Measurements from ENCODE around the gene SPEG. TPM values are rescaled to one million over a fixed set of nuclear protein-coding genes. Genes with fewer than 3 reads are reported as not detected.

SPEG gene
- polyA plus RNA-seq, 3 donors = not detected

- WGBS (ENCODE audit: insufficient coverage) = 79% methylated on average over 8 of the region's 10 CpGs
- Histone ChIP-seq H3K9ac (ENCODE audit: insufficient read depth, low read length, poor library complexity, severe bottlenecking) (no peak overlapping the region), H3K27ac (ENCODE audit: low read depth in 1 of 2, low read length in 2 of 2) (no peak overlapping the region), H3K4me1 (ENCODE audit: control insufficient read depth in 1 of 2, insufficient read depth in 2 of 2, low read length in 2 of 2) (no peaks in the 10 kb centered on the region), H3K79me2 (ENCODE audit: insufficient read depth, low read length) (no peaks in the 10 kb centered on the region), H3K4me3 (replicated peaks in 1 of 3; ENCODE audit: low read depth in 2 of 3, low read length in 3 of 3) (no peak overlapping the region), H2AFZ (ENCODE audit: insufficient read depth, low read depth, low read length, poor library complexity, severe bottlenecking) (no peak overlapping the region), H4K20me1 (ENCODE audit: insufficient read depth, low read length) (no peaks in the 10 kb centered on the region), H3K9me3 (replicated peaks in 1 of 2; ENCODE audit: control insufficient read depth in 1 of 2, insufficient read depth in 1 of 2, low read length in 2 of 2) (peaks cover 0 to 13% of the 10 kb centered on the region in 2 donors), H3K4me2 (replicated peaks; ENCODE audit: extremely low read depth, low read length, poor library complexity, severe bottlenecking) (no peak overlapping the region), H3K36me3 (replicated peaks in 1 of 2; ENCODE audit: control insufficient read depth in 1 of 2, insufficient read depth in 2 of 2, low read length in 2 of 2) (no peaks in the 10 kb centered on the region), H3K27me3 (ENCODE audit: control insufficient read depth in 2 of 2, insufficient read depth in 2 of 2, low read length in 2 of 2) (peaks cover 26 to 74% of the 10 kb centered on the region in 2 donors)
- no peak for TF ChIP-seq CTCF (IDR thresholded peaks at IDR 0.05)
- Mint-ChIP-seq H3K4me3 (no peak overlapping the region), H3K9me3 (peaks cover 0 to 15% (median 3%) of the 10 kb centered on the region in 7 donors), H3K27me3 (ENCODE audit: low read depth in 3 of 3) (peaks cover 68 to 88% (median 68%) of the 10 kb centered on the region in 3 donors), H3K27ac (peak overlapping the region in 1 of 7 donors; percentile 31), H3K36me3 (peaks cover 0 to 8% of the 10 kb centered on the region in 2 donors), H3K4me1 (peaks cover 5% of the 10 kb centered on the region)
- DNase-seq = no peak
- intact Hi-C loops (cut with micrococcal nuclease) = no loop called here
Measured at GRCh38 chr2:219517954-219518778, 83.5 kb downstream of the SPEG start.

- peaks cover 2% of the 10 kb centered on the region for H3K4me1 Mint-ChIP-seq
- H3K27me3 Mint-ChIP-seq (ENCODE audit: low read depth in 3 of 3) = peaks cover 68 to 87% (median 68%) of the 10 kb centered on the region in 3 donors
- no peaks in the 10 kb centered on the region for H4K20me1 ChIP-seq (ENCODE audit: insufficient read depth, low read length)
- H3K36me3 Mint-ChIP-seq = peaks cover 0 to 6% of the 10 kb centered on the region in 2 donors
- DNase-seq = no peak
- WGBS (ENCODE audit: insufficient coverage) = 98% methylated on average over 7 of the region's 9 CpGs
- peaks cover 33 to 74% of the 10 kb centered on the region in 2 donors for H3K27me3 ChIP-seq (ENCODE audit: control insufficient read depth in 2 of 2, insufficient read depth in 2 of 2, low read length in 2 of 2)
- H3K9ac ChIP-seq (ENCODE audit: insufficient read depth, low read length, poor library complexity, severe bottlenecking) = no peak overlapping the region
- H3K9me3 Mint-ChIP-seq = peaks cover 0 to 11% (median 0%) of the 10 kb centered on the region in 7 donors
- H3K79me2 ChIP-seq (ENCODE audit: insufficient read depth, low read length) = no peaks in the 10 kb centered on the region
- no peak overlapping the region for H3K4me3 ChIP-seq (replicated peaks in 1 of 3; ENCODE audit: low read depth in 2 of 3, low read length in 3 of 3)
- TF ChIP-seq CTCF (IDR thresholded peaks at IDR 0.05) = no peak
- no peaks in the 10 kb centered on the region for H3K4me1 ChIP-seq (ENCODE audit: control insufficient read depth in 1 of 2, insufficient read depth in 2 of 2, low read length in 2 of 2)
- peaks cover 0 to 14% of the 10 kb centered on the region in 2 donors for H3K9me3 ChIP-seq (replicated peaks in 1 of 2; ENCODE audit: control insufficient read depth in 1 of 2, insufficient read depth in 1 of 2, low read length in 2 of 2)
- intact Hi-C loops (cut with micrococcal nuclease) = no loop called here
- no peak overlapping the region for H3K4me2 ChIP-seq (replicated peaks; ENCODE audit: extremely low read depth, low read length, poor library complexity, severe bottlenecking)
- no peaks in the 10 kb centered on the region for H3K36me3 ChIP-seq (replicated peaks in 1 of 2; ENCODE audit: control insufficient read depth in 1 of 2, insufficient read depth in 2 of 2, low read length in 2 of 2)
- H3K4me3 Mint-ChIP-seq = no peak overlapping the region
- no peak overlapping the region for H3K27ac ChIP-seq (ENCODE audit: low read depth in 1 of 2, low read length in 2 of 2)
- H3K27ac Mint-ChIP-seq = no peak overlapping the region
- no peak overlapping the region for H2AFZ ChIP-seq (ENCODE audit: insufficient read depth, low read depth, low read length, poor library complexity, severe bottlenecking)
Measured at GRCh38 chr2:219519526-219519916, 84.9 kb downstream of the SPEG start.
